ENCODE results near the gene DMD. TPM values are rescaled to one million over a fixed set of nuclear protein-coding genes. Genes with fewer than 3 reads are reported as not detected.

DMD gene
- total RNA-seq, 2 donors from 2014 or later, result 2.8 to 3.4 TPM

GRCh38 chrX:31166416-31166815, 2044.9 kb downstream of the DMD start:
- ATAC-seq (no peak), DNase-seq (ENCODE audit: low spot score) (no peak)
- H3K4me1 Mint-ChIP-seq (ENCODE audit: low read depth in 2 of 2), result no peaks in the 10 kb centered on the region
- peaks cover 4% of the 10 kb centered on the region for H3K36me3 Mint-ChIP-seq
- peaks cover 0 to 14% of the 10 kb centered on the region in 2 donors for H3K27me3 Mint-ChIP-seq
- H3K9me3 Mint-ChIP-seq, result peaks cover 8% of the 10 kb centered on the region
- H3K4me3 Mint-ChIP-seq, result no peak overlapping the region
- H3K27ac Mint-ChIP-seq, result no peak overlapping the region

DNA sequence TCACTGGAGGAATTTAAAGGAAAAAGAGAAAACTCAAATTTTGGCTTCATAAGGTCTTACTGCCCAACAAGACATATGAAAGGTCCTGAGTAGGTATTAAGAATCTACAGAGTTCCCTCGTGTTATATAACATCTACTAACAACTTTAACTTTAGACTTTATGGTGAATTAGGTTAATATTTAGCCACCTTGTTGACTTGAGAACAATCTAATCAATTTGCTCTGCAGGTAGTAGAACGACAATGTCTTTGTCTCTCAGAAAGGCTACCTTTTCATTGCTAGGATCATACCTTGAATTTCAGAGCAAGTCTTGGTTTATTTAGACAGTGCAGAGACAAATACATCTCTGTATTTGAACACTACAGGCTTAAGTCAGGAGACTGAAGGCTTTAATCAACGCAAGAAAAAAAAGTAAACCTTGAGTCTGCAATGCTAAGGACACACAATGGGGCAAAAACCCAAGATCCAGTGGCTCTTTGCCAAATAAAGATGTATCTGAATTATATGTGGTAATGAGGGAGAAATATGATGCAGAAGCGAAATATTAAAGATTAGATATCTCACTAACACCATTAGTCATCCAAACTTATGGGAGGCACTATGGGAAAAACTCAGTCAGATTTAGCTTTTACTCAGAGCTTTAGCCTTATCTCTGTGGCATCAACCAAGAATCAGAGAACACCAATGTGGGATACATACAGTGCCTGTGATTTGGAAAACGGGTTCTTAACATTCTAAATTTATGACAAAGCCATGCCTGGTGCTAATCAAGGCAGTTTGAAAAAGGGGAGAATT, 2045.9 kb downstream of the DMD start:
- ATAC-seq (no peak), DNase-seq (ENCODE audit: low spot score) (no peak)
- Mint-ChIP-seq H3K4me3 (no peak overlapping the region), H3K27me3 (peaks cover 0 to 14% of the 10 kb centered on the region in 2 donors), H3K9me3 (peaks cover 8% of the 10 kb centered on the region), H3K4me1 (ENCODE audit: low read depth in 2 of 2) (no peaks in the 10 kb centered on the region), H3K36me3 (peaks cover 4% of the 10 kb centered on the region), H3K27ac (no peak overlapping the region)

DNA sequence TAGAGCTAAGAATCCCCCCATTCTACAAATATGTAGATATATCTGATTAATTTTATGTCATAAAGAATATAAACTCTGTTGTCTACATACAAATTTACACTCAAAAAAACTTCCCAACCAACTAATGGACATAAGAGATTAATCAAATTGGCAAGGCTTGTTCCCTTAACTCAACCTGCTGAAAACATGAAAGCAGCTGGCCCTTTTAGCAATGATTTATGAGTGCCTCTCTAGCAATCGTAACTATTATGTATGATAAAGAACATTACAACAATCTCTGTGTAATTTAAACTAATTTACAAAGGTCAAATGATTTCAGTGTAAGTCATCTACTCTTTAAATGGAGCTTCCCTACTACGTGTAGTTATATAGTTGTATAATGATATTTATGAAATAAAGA, 2056.4 kb downstream of the DMD start:
- Mint-ChIP-seq H3K4me1 (ENCODE audit: low read depth in 2 of 2) (no peaks in the 10 kb centered on the region), H3K27ac (no peak overlapping the region), H3K36me3 (no peaks in the 10 kb centered on the region), H3K9me3 (no peaks in the 10 kb centered on the region), H3K4me3 (no peak overlapping the region), H3K27me3 (peaks cover 0 to 6% of the 10 kb centered on the region in 2 donors)
- DNase-seq (ENCODE audit: low spot score) (no peak), ATAC-seq (no peak)

GRCh38 chrX:31153475-31154047, 2057.8 kb downstream of the DMD start:
- Mint-ChIP-seq H3K27ac (no peak overlapping the region), H3K4me1 (ENCODE audit: low read depth in 2 of 2) (no peaks in the 10 kb centered on the region), H3K9me3 (no peaks in the 10 kb centered on the region), H3K36me3 (no peaks in the 10 kb centered on the region), H3K4me3 (no peak overlapping the region), H3K27me3 (peaks cover 0 to 6% of the 10 kb centered on the region in 2 donors)
- no peak for ATAC-seq
- DNase-seq (ENCODE audit: low spot score), result no peak

DNA sequence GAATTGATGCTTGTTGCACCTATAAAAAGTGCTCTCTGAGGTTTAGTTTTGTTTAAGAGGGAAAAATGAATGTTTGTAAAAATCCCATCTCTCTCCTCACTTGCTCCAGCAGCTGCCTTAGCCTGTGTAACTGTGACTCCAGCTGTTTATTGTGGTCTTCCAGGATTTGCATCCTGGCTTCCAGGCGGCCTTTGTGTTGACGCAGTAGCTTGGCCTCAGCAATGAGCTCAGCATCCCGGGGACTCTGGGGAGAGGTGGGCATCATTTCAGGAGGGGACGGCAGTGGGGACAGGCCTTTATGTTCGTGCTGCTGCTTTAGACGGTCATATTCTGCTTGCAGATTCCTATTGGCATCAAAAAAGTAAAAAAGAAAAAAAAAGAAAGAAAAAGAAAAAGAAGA, 2064.2 kb downstream of the DMD start:
- Mint-ChIP-seq H3K27me3 (peaks cover 0 to 4% of the 10 kb centered on the region in 2 donors), H3K4me1 (ENCODE audit: low read depth in 2 of 2) (no peaks in the 10 kb centered on the region)

GRCh38 chrX:31139961-31140360, 2071.4 kb downstream of the DMD start:
- ATAC-seq (no peak), DNase-seq (ENCODE audit: low spot score) (no peak)
- H3K4me3 Mint-ChIP-seq, result no peak overlapping the region
- peaks cover 13% of the 10 kb centered on the region for H3K9me3 Mint-ChIP-seq
- H3K36me3 Mint-ChIP-seq, result no peaks in the 10 kb centered on the region
- peaks cover 0 to 4% of the 10 kb centered on the region in 2 donors for H3K27me3 Mint-ChIP-seq
- no peaks in the 10 kb centered on the region for H3K4me1 Mint-ChIP-seq (ENCODE audit: low read depth in 2 of 2)
- H3K27ac Mint-ChIP-seq, result no peak overlapping the region

More for the DNA sequence above, 2064.2 kb downstream of the DMD start:
- no peak for ATAC-seq
- peaks cover 5% of the 10 kb centered on the region for H3K9me3 Mint-ChIP-seq
- no peak overlapping the region for H3K27ac Mint-ChIP-seq
- no peak for DNase-seq (ENCODE audit: low spot score)
- H3K4me3 Mint-ChIP-seq, result no peak overlapping the region
- H3K36me3 Mint-ChIP-seq, result no peaks in the 10 kb centered on the region

- Mint-ChIP-seq H3K9me3 (peaks cover 8% of the 10 kb centered on the region), H3K4me1 (ENCODE audit: low read depth in 2 of 2) (no peaks in the 10 kb centered on the region), H3K36me3 (no peaks in the 10 kb centered on the region), H3K27me3 (no peaks in the 10 kb centered on the region), H3K4me3 (no peak overlapping the region), H3K27ac (no peak overlapping the region)
- ATAC-seq (no peak), DNase-seq (ENCODE audit: low spot score) (no peak)
Observed at GRCh38 chrX:31138124-31138523, 2073.2 kb downstream of the DMD start.

- H3K4me1 Mint-ChIP-seq (ENCODE audit: low read depth in 2 of 2), result no peaks in the 10 kb centered on the region
- H3K9me3 Mint-ChIP-seq, result peaks cover 8% of the 10 kb centered on the region
- H3K4me3 Mint-ChIP-seq, result no peak overlapping the region
- H3K27me3 Mint-ChIP-seq, result no peaks in the 10 kb centered on the region
- H3K36me3 Mint-ChIP-seq, result no peaks in the 10 kb centered on the region
- H3K27ac Mint-ChIP-seq, result no peak overlapping the region
- no peak for ATAC-seq
- DNase-seq (ENCODE audit: low spot score), result no peak
Observed at GRCh38 chrX:31136144-31136611, 2075.2 kb downstream of the DMD start.

DNA sequence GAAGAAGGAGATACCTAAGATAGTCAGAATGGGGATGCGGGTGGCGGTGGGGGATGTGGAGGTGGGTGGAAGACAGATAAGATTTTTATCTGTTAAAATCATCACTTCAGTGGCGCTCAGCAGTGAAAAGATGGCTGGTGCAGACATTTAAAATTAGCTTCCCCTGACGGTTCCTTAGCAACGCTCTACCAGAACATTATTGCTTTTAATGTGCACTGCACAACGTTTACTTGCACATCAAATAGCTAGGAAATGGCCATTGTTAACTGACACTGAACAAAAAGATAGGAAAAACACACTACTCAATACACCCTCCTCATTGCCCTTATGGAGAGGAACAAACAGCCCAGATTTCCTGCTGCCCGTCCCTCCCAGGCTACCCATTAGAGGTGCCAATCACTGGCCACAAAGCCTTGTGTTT, 2078.5 kb downstream of the DMD start:
- Mint-ChIP-seq H3K36me3 (no peaks in the 10 kb centered on the region), H3K4me3 (no peak overlapping the region), H3K27me3 (no peaks in the 10 kb centered on the region), H3K9me3 (peaks cover 3% of the 10 kb centered on the region), H3K4me1 (ENCODE audit: low read depth in 2 of 2) (no peaks in the 10 kb centered on the region), H3K27ac (no peak overlapping the region)
- no peak for DNase-seq (ENCODE audit: low spot score)
- ATAC-seq, result no peak

- Mint-ChIP-seq H3K36me3 (no peaks in the 10 kb centered on the region), H3K27me3 (no peaks in the 10 kb centered on the region), H3K4me1 (ENCODE audit: low read depth in 2 of 2) (no peaks in the 10 kb centered on the region), H3K9me3 (peaks cover 2% of the 10 kb centered on the region), H3K27ac (no peak overlapping the region), H3K4me3 (no peak overlapping the region)
- DNase-seq (ENCODE audit: low spot score) (no peak), ATAC-seq (no peak)
Observed at GRCh38 chrX:31130457-31131220, 2080.7 kb downstream of the DMD start.

DNA sequence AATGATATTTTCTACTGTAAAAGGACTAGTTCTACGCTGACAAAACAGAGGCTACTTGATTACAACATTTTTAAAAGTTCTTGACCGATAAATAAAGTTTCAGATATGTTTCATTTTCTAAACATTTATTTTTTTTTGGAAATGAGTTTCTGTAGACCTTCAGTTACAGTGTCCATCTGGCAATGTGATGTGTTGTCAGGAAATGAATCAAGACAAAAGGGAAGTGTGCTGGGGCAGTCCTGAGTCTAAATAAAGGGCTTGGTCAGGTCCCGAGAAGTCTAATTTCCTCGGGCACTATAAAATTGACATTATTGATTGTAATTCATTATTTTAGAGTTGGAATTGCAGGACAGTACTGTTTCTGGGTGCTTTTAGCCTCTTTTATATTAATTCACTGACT, 2082.5 kb downstream of the DMD start:
- H3K4me3 Mint-ChIP-seq, result no peak overlapping the region
- no peak for ATAC-seq
- no peaks in the 10 kb centered on the region for H3K27me3 Mint-ChIP-seq
- no peak for DNase-seq (ENCODE audit: low spot score)
- no peaks in the 10 kb centered on the region for H3K4me1 Mint-ChIP-seq (ENCODE audit: low read depth in 2 of 2)
- H3K36me3 Mint-ChIP-seq, result no peaks in the 10 kb centered on the region
- peaks cover 2% of the 10 kb centered on the region for H3K9me3 Mint-ChIP-seq
- H3K27ac Mint-ChIP-seq, result no peak overlapping the region

- ATAC-seq (no peak), DNase-seq (ENCODE audit: low spot score) (no peak)
- Mint-ChIP-seq H3K4me3 (no peak overlapping the region), H3K36me3 (no peaks in the 10 kb centered on the region), H3K27ac (no peak overlapping the region), H3K27me3 (no peaks in the 10 kb centered on the region), H3K4me1 (ENCODE audit: low read depth in 2 of 2) (no peaks in the 10 kb centered on the region), H3K9me3 (peaks cover 2% of the 10 kb centered on the region)
Observed at GRCh38 chrX:31127716-31128115, 2083.6 kb downstream of the DMD start.

GRCh38 chrX:31126205-31126604, 2085.1 kb downstream of the DMD start:
- Mint-ChIP-seq H3K27me3 (no peaks in the 10 kb centered on the region), H3K4me3 (no peak overlapping the region), H3K4me1 (ENCODE audit: low read depth in 2 of 2) (no peaks in the 10 kb centered on the region), H3K9me3 (peaks cover 2% of the 10 kb centered on the region), H3K27ac (no peak overlapping the region), H3K36me3 (no peaks in the 10 kb centered on the region)
- no peak for ATAC-seq
- no peak for DNase-seq (ENCODE audit: low spot score)

- H3K4me1 Mint-ChIP-seq (ENCODE audit: low read depth in 2 of 2), result no peaks in the 10 kb centered on the region
- no peak for ATAC-seq
- H3K4me3 Mint-ChIP-seq, result no peak overlapping the region
- no peak overlapping the region for H3K27ac Mint-ChIP-seq
- H3K9me3 Mint-ChIP-seq, result peaks cover 2% of the 10 kb centered on the region
- H3K27me3 Mint-ChIP-seq, result no peaks in the 10 kb centered on the region
- no peak for DNase-seq (ENCODE audit: low spot score)
- no peaks in the 10 kb centered on the region for H3K36me3 Mint-ChIP-seq
Observed at GRCh38 chrX:31124536-31124935, 2086.8 kb downstream of the DMD start.
